ENCODE results near the gene ATAD1.

The ATAD1 gene

DNA sequence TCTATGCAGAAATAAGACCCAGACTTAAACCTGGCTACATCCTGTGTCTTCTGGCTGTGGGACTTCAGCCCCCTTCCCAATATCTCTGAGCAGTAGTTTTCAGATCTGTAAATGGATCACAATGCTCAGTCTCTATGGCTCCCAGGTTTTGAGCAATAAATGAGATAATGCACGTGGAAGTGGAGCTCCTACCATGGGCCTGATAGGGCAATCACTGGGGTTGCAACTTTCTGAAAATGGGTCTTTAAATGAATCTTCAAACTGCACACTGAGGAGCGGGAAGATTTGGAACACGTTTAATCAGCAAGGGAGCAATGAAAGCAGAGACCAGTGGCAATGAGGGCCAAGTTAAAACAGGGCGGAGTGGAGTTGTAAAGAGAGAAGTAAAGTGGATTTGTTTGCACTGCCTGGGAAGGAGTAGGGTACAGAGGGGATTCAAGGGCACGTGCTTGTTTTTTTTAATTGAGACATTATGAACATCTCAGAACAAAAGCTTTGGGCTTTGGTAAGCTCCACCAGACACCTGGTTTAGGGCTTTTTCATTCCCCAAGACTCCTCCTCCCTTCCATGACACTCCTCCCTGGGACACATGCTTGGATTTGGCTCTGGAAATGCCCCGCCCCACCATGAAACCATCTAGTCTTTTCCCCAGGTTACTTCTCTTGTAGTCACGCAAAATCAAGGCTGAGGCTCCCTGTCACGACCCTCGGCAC lies 115.6 kb downstream of the ATAD1 start:
- in situ Hi-C loops (cut with MboI; ENCODE audit: low sequenced_read_pairs, unreplicated experiment) = no loop called here
- no peak for DNase-seq (ENCODE audit: low spot score)
- TF ChIP-seq, protein P1, sequence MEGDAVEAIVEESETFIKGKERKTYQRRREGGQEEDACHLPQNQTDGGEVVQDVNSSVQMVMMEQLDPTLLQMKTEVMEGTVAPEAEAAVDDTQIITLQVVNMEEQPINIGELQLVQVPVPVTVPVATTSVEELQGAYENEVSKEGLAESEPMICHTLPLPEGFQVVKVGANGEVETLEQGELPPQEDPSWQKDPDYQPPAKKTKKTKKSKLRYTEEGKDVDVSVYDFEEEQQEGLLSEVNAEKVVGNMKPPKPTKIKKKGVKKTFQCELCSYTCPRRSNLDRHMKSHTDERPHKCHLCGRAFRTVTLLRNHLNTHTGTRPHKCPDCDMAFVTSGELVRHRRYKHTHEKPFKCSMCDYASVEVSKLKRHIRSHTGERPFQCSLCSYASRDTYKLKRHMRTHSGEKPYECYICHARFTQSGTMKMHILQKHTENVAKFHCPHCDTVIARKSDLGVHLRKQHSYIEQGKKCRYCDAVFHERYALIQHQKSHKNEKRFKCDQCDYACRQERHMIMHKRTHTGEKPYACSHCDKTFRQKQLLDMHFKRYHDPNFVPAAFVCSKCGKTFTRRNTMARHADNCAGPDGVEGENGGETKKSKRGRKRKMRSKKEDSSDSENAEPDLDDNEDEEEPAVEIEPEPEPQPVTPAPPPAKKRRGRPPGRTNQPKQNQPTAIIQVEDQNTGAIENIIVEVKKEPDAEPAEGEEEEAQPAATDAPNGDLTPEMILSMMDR (IDR thresholded peaks at IDR 0.05; ENCODE audit: borderline replicate concordance, control extremely low read depth, extremely low read depth, insufficient read depth, missing control alignments) = no peak
